Osteoblast (primary cell): ENCODE results near the gene MYH7. TPM values are rescaled to one million over a fixed set of nuclear protein-coding genes. Genes with fewer than 3 reads are reported as not detected.

Source experiments
- DNase-seq: peaks from one replicate; pipeline ENCODE4 v3.0.0; 2011; ENCODE audit warnings: low spot score, mixed read lengths; ENCODE audit not compliant: insufficient read length; ENCODE audit errors: missing footprints
- H2AFZ ChIP-seq: 2 replicates; pipeline ENCODE4 v1.6.0; 2011; ENCODE audit warnings: mild to moderate bottlenecking, low read length
- H3K27ac ChIP-seq: 2 replicates; pipeline ENCODE4 v1.5.1; 2011; ENCODE audit warnings: mild to moderate bottlenecking, low read depth, low read length, moderate library complexity
- H3K27me3 ChIP-seq: 2 replicates; pipeline ENCODE4 v1.6.0; 2012; ENCODE audit warnings: mild to moderate bottlenecking, control low read depth, inconsistent platforms, low read length, moderate library complexity; ENCODE audit not compliant: insufficient read depth
- H3K36me3 ChIP-seq: 2 replicates; pipeline ENCODE4 v1.5.1; 2011; ENCODE audit warnings: mild to moderate bottlenecking, low read length, control low read depth, moderate library complexity; ENCODE audit not compliant: insufficient read depth
- H3K4me1 ChIP-seq: 2 replicates; pipeline ENCODE4 v1.5.1; 2011; ENCODE audit warnings: mild to moderate bottlenecking, low read length, control low read depth, moderate library complexity; ENCODE audit not compliant: insufficient read depth
- H3K4me2 ChIP-seq: 2 replicates; pipeline ENCODE4 v1.6.0; 2011; ENCODE audit warnings: mild to moderate bottlenecking, low read length; ENCODE audit not compliant: insufficient read depth
- H3K4me3 ChIP-seq: fragments of 200-600 bp; sonication (generic); 3 replicates; pipeline ENCODE4 v1.5.1; 2012; ENCODE audit warnings: mild to moderate bottlenecking, low read length, inconsistent platforms; ENCODE audit not compliant: insufficient read depth
- H3K79me2 ChIP-seq: 2 replicates; pipeline ENCODE4 v1.6.0; 2012; ENCODE audit warnings: mild to moderate bottlenecking, low read length, control low read depth, inconsistent platforms; ENCODE audit not compliant: insufficient read depth
- H3K9me3 ChIP-seq: 2 replicates; pipeline ENCODE4 v1.5.1; 2011; ENCODE audit warnings: low read depth, low read length, control low read depth
- H4K20me1 ChIP-seq: 2 replicates; pipeline ENCODE4 v1.6.0; 2012; ENCODE audit warnings: mild to moderate bottlenecking, low read length, control low read depth; ENCODE audit not compliant: insufficient read depth
- CTCF ChIP-seq: IDR thresholded peaks from 2 replicates; pipeline ENCODE4 v1.5.1; 2011; ENCODE audit warnings: mild to moderate bottlenecking, low read depth, low read length, moderate library complexity; ENCODE audit errors: extremely low read depth
- total RNA-seq: library from RNA; depleted of rRNA; stranded (reverse); fragments of >200 nt; gene quantifications from 2 replicates; pipeline ENCODE4 v1.2.3, GENCODE V29; 2012

The MYH7 gene
- total RNA-seq, 1 donor, result not detected

DNA sequence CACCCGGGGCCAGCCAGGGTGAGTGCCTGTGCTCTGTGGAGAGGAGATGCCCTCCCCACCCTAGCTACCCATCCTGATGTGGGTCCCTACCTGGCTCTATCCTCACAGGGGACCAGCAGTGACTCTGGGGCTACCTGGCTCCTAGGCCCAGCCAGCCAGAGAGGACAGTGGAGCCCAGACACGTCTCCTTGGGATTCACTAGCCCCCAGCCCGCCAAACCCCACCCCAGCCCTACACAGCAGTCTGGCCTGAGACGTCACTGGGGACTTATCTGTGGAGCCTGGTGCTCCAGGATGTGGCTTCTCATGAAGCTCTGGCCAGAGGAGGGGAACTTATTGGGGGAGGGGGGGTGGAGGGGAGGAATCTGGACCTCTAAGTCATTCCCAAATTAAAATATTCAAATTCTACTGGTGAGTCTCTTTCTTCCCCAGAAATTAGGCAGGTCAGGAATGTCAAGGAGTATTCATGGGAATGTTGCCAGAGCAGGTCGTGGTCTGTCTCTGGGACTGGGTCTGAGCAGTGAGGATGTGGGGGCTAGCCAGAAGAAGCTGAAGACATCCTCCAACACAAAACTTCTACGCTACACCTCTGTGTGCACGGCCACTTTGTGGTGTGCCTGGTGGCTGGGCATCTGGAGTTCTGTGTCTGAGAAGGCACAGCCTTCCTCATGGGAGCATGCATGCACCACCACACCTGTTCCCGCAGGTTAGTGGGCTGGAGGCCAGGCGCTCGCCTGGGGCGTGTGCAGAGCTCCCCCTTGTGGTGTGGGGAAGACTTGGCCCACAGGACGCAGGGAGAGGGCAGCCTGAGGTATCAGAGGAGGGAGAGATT is 55.9 kb downstream of the MYH7 start:
- Histone ChIP-seq H3K4me1 (no peaks in the 10 kb centered on the region), H3K27ac (no peak overlapping the region), H3K9me3 (no peaks in the 10 kb centered on the region), H3K4me2 (no peak overlapping the region), H3K36me3 (no peaks in the 10 kb centered on the region), H3K27me3 (peaks cover 4% of the 10 kb centered on the region), H4K20me1 (no peaks in the 10 kb centered on the region), H3K4me3 (no peak overlapping the region), H2AFZ (no peak overlapping the region), H3K79me2 (no peaks in the 10 kb centered on the region)
- peak; percentile 92 for DNase-seq
- peak; percentile 89 for TF ChIP-seq CTCF

DNA sequence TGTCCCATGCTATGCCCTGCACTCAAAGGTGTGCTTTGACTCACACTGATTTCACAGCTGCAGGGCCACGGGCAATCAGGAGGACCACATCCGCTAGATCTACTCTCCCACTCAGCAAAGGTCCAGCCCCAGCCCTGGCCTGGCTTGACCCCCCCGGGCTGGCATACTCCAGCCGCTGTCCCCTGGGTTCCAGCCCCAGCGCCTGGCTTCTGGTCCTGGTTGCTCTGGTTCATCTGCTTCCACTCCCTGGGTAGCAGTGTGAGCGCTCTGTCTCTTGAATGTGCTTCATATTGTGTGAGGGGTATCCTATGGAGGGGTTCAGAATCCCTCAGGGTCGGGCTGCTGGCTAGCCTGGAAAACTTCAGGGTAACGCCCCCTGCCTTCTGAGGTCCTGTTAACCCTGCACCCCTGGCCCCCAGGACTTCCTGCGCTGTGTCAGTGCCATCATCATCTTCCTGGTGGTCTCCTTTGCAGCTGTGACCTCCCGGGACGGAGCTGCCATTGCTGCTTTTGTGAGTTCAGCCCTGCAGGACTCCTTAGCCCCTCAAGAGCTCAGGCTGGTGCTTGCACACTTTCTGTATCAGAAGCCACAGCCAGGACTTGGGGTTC is 56.7 kb downstream of the MYH7 start:
- Histone ChIP-seq H3K36me3 (no peaks in the 10 kb centered on the region), H3K79me2 (no peaks in the 10 kb centered on the region), H2AFZ (no peak overlapping the region), H4K20me1 (no peaks in the 10 kb centered on the region), H3K9me3 (no peaks in the 10 kb centered on the region), H3K27me3 (peaks cover 10% of the 10 kb centered on the region), H3K4me1 (no peaks in the 10 kb centered on the region), H3K27ac (no peak overlapping the region), H3K4me3 (no peak overlapping the region), H3K4me2 (no peak overlapping the region)
- no peak for TF ChIP-seq CTCF
- no peak for DNase-seq

DNA sequence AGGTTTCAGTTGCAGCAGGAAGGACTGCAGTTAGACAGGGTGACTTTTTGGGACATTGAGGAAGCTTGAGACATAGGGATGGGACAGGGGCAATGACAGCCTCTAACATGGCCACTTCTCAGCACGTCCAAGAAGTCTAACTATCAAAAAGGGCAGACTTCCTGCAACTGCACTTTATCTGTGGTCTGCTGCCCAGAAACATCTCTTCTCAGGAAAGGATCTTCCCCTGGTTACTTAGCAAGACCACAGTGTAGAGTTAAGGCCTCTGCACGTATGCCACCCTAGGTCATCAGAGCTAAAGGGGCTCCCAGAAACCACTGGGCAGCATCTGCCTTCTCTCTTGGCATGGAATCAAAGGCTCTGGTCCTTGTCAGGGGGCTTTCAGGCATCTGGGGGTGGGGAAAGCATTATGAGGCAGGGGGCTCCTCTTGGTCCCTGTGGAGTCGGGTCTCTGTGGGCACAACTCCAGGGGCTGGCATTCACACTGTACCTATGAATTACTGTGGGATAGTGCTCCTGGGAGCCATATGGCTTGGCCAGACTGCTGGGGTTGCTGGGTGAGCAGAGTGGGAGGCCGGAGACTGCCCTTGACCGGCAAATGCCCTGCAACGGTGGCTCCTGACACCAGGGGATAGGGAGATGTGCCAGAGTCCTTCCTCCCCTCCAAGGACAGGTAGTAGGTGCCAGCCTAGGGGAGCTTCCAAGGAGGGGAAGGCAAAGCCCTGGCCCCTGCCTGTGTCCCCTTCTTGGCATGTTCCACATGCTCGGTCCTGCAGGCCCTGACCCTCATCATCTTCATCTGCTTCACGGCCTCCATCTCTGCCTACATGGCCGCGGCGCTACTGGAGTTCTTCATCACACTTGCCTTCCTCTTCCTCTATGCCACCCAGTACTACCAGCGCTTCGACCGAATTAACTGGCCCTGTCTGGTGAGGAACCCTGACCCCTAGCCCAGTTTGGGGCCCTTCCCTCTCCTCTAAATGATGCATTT is 57.6 kb downstream of the MYH7 start:
- TF ChIP-seq CTCF, result no peak
- H3K27ac ChIP-seq, result no peak overlapping the region
- H3K4me2 ChIP-seq, result no peak overlapping the region
- no peaks in the 10 kb centered on the region for H3K4me1 ChIP-seq
- no peaks in the 10 kb centered on the region for H3K79me2 ChIP-seq
- no peaks in the 10 kb centered on the region for H3K9me3 ChIP-seq
- no peaks in the 10 kb centered on the region for H4K20me1 ChIP-seq
- H3K4me3 ChIP-seq, result no peak overlapping the region
- DNase-seq, result no peak
- H3K27me3 ChIP-seq, result peaks cover 15% of the 10 kb centered on the region
- no peaks in the 10 kb centered on the region for H3K36me3 ChIP-seq
- no peak overlapping the region for H2AFZ ChIP-seq
